HG03354 (cell line): Measurements from ENCODE around the gene ARL6IP5.

Experiments
- ATAC-seq: cut with Tn5 transposase; IDR thresholded peaks from one replicate; pipeline ENCODE4 v1.9.1; 2021; ENCODE audit warnings: mild to moderate bottlenecking; ENCODE audit not compliant: unreplicated experiment, poor library complexity, severe bottlenecking

The ARL6IP5 gene, protein sequence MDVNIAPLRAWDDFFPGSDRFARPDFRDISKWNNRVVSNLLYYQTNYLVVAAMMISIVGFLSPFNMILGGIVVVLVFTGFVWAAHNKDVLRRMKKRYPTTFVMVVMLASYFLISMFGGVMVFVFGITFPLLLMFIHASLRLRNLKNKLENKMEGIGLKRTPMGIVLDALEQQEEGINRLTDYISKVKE

GRCh38 chr3:69084326-69085167, at the start of gene ARL6IP5:
TSS of gene ARL6IP5 (plus strand) at chr3:69084937. CDS start at chr3:69085048, 111 bp downstream.
- ATAC-seq, result peak; percentile 65

GRCh38 chr3:69044608-69045007, 40.1 kb upstream of the ARL6IP5 start:
- ATAC-seq, result no peak

- ATAC-seq, result no peak
Measured at GRCh38 chr3:69048990-69049389, 35.7 kb upstream of the ARL6IP5 start.

- peak; percentile 98 for ATAC-seq
Measured at GRCh38 chr3:69051756-69052471, 32.8 kb upstream of the ARL6IP5 start, which contains the start of gene TMF1. TSS of gene TMF1 (minus strand) at chr3:69052333. CDS start at chr3:69052086, 247 bp downstream.

DNA sequence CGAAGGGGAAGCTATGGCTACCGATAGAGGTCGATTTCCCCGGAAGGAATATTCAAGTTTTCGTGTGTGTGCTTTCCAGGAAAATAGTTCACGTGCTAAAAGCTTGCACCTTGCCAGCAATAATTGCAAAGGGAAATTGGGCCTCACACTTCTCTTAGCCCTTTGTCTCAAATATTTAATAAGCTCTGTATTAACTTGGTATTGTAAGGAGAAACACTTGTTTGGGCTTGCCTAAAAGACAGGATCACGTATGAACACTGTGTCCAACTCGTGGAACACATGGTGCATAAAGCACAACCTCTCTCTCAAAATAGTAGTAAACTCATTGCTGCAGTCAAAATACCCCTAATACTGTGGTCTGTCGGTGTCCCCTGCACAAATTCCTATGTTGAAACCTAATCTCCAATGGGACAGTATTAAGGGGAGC, 32.3 kb upstream of the ARL6IP5 start:
- peak; percentile 7 for ATAC-seq

DNA sequence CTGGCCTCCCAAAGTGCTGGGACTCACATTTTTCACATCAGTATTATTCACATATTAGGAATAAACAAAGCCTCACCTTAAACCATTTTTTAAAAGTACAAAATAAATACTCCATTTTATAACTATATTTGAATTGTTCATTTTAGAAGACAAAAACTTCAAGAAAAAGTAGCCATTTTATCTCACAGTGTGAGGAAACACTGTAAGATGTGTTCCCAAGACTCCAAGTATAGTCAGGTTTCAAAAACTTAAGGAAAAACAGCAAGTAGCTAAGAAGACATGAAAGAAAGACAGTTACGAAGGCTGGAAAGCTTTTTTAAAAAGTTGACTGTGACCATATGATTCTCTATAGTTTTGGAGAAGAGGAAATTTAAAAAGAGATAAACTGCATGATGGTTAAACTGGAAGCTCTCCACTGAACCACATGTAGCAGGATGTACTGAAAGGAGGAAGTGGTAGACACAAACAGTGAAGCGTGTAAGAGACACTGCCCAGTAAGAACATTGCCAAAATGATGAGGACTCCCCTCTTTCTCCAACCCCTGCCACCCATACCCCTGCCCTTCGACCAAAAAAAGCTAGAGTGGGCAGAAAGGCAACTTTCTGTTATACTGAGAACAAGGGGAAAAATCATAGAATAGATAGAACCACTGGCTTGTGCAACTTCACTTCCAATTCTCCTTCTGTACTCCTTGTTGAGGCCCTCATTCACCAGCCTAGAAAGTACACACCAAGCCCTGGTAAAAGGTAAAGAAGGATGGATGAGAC, 26.4 kb upstream of the ARL6IP5 start:
- peak; percentile 99 for ATAC-seq

DNA sequence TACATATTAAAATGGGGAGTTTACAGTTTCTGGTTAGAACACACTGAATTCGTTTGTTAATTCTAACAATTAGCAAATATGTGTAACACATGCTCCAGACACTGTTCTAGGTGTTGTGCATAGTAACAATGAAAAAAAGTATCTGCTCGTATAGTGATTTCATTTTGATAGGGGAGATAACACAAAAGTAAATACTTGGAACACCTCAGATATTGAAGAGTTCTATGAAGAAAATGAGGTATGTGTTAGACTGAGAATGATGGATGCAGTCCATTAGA, 25.9 kb upstream of the ARL6IP5 start:
- no peak for ATAC-seq

- ATAC-seq, result no peak
Measured at GRCh38 chr3:69059688-69060087, 25.0 kb upstream of the ARL6IP5 start.

GRCh38 chr3:69063636-69064035, 21.1 kb upstream of the ARL6IP5 start:
- no peak for ATAC-seq

DNA sequence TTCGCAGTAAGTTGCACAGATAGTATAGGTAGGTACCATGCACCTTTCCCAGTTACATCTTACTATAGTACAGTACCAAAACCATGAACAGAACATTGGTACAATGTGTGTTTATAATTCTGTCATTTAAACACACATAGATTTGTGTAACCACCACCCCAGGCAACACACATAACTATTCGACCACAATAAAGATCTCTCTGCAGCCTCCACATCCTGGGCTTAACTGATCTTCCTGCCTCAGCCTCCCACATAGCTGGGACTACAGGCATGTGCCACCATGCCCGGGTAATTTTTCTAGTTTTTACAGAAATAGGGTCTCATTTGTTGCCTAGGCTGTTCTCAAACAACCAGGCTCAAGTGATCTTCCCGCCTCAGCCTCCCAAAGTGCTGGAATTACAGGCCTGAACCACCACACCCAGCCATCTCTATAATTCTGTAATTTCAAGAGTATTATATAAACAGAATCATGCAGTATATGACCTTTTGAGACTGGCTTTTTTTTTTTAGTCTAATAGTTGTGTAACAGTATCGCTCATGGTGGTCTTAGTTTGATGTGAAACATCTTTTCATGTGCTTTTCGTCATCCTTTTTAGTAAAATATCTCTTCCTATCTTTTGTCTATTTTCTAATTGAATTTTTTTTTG, 19.3 kb upstream of the ARL6IP5 start:
- no peak for ATAC-seq

DNA sequence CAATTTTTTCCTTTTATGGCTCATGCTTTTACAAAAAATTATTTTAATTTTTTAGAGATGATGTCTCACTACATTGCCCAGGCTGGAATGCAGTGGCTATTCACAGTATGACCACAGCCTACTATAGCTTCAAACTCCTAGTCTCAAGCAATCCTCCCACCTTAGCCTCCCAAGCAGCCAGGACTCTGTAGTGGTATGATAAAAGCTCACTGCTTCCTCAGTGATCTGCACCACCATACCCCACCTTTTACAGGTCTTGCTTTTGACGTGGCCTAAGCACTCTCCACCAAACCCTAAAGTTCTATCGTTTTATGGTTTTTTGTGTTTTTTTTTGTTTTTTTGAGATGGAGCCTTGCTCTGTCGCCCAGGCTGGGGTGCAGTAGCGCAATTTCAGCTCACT, 18.6 kb upstream of the ARL6IP5 start:
- no peak for ATAC-seq

- ATAC-seq, result no peak
Measured at GRCh38 chr3:69072928-69073327, 11.8 kb upstream of the ARL6IP5 start.

- ATAC-seq, result peak; percentile 27
Measured at GRCh38 chr3:69079269-69080159, 5.2 kb upstream of the ARL6IP5 start.

GRCh38 chr3:69080233-69080920, 4.4 kb upstream of the ARL6IP5 start, which contains the start of gene UBA3:
TSS of gene UBA3 (minus strand) at chr3:69080365. CDS start at chr3:69080353, 12 bp downstream.
- peak; percentile 62 for ATAC-seq

GRCh38 chr3:69081583-69082262, 3.0 kb upstream of the ARL6IP5 start:
- no peak for ATAC-seq

DNA sequence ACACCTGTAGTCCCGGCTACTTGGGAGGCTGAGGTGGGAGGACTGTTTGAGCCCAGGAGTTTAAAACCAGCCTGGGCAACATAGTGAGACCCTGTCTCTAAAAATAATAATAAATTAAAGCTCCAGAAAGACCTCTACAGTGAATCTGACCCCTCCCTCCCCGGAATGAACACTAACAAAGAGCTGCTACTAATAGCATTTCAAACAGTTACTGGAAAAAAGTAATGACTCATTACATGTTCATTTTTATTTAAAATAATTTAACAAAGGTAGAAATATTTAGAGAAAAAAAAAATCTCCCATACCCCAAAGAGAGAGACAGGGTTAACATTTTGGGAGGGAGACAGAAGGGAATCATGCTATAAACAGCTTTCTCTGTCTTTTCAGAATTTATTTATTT, 2.4 kb upstream of the ARL6IP5 start:
- no peak for ATAC-seq

GRCh38 chr3:69082805-69083204, 1.9 kb upstream of the ARL6IP5 start:
- ATAC-seq, result peak; percentile 54
